ENCODE results near the gene SMIM43. TPM values are rescaled to one million over a fixed set of nuclear protein-coding genes. Genes with fewer than 3 reads are reported as not detected.

The SMIM43 gene
- total RNA-seq, 4 donors from 2014 or later: not detected

- WGBS, 2 donors: 0% methylated on average over 46 to 48 of the region's 48 CpGs
- DNase-seq (ENCODE audit: low spot score in 2 of 2): peak; percentile 88 to 98
These were observed 36.2 kb upstream of the SMIM43 start, which contains the start of gene EXOSC9 for GRCh38 chr4:121800961-121801714. EXOSC9 (plus strand) TSS chr4:121801323; CDS start chr4:121801425, 102 bp downstream.

DNA sequence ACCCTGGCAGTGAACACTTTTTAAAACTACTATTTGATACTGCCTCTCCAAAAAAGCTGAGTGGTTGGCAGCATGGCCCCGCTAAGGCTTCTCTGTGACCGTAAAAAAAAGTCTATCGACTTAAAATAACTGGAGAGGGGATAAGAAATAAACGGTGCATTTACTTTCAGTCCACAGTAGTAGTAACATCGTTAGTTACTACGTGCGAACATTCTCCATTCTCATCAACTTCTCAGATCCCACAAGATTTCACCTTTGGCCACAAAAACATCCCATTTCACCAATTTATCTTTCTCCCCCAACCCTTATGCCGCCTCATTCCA lies 35.6 kb upstream of the SMIM43 start:
- peak overlapping the region; percentile 61 for H3K4me3 ChIP-seq (ENCODE audit: low read depth, poor library complexity, severe bottlenecking)
- intact Hi-C loops (cut with DNase I; ENCODE audit: low total_unique reads): no loop called here
- no peak for DNase-seq (ENCODE audit: low spot score in 2 of 2)
- WGBS, 2 donors: 57 to 69% methylated on average over 8 of the region's 8 CpGs
- TF ChIP-seq POLR2A (IDR thresholded peaks at IDR 0.05) (no peak), CTCF (IDR thresholded peaks at IDR 0.05) (no peak)

More at GRCh38 chr4:121800961-121801714, 36.2 kb upstream of the SMIM43 start, which contains the start of gene EXOSC9:
- intact Hi-C loops (cut with DNase I; ENCODE audit: low total_unique reads): no loop called here
- H3K4me3 ChIP-seq (ENCODE audit: low read depth, poor library complexity, severe bottlenecking): peak within 1 kb of the TSS; percentile 61
- TF ChIP-seq POLR2A (IDR thresholded peaks at IDR 0.05) (peak in 1 of 2 donors; percentile 27), CTCF (IDR thresholded peaks at IDR 0.05) (no peak)

DNA sequence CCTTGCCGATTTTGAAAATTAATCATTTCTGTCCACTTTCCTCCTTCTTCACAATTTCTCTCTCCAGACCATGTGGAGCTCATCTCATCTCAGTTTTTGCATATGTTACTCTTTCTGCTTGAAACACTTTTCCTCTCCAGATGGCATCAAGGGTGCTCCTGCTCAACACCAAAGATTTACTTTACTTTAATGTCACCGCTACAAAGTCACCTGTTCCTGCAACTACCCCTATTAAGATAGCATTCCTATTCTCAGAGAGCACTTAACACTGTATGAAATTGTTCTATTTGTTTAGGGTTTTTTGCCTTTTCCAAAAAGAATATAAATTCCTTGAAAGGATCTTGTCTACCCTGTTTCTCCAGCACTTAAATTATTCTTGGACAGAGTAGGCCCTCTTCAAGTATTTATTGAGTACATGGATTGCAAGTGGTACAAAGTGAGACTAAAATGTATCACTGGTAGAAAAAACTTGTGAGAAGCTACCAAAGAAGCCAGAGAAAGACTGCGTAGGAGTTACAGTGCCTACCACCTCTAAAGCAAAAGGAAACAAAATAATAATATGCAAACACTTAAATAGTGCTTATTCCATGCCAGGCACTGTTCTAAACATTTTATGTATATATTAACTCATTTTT lies 35.0 kb upstream of the SMIM43 start:
- 83 to 89% methylated on average over 3 of the region's 3 CpGs for WGBS, 2 donors
- H3K4me3 ChIP-seq (ENCODE audit: low read depth, poor library complexity, severe bottlenecking): no peak overlapping the region
- intact Hi-C loops (cut with DNase I; ENCODE audit: low total_unique reads): no loop called here
- TF ChIP-seq POLR2A (IDR thresholded peaks at IDR 0.05) (no peak), CTCF (IDR thresholded peaks at IDR 0.05) (no peak)
- no peak for DNase-seq (ENCODE audit: low spot score in 2 of 2)

- 81 to 84% methylated on average over 2 of the region's 2 CpGs for WGBS, 2 donors
- intact Hi-C loops (cut with DNase I; ENCODE audit: low total_unique reads): no loop called here
- no peak overlapping the region for H3K4me3 ChIP-seq (ENCODE audit: low read depth, poor library complexity, severe bottlenecking)
- no peak for TF ChIP-seq POLR2A (IDR thresholded peaks at IDR 0.05)
- TF ChIP-seq CTCF (IDR thresholded peaks at IDR 0.05): no peak
- DNase-seq (ENCODE audit: low spot score in 2 of 2): no peak
These were observed 34.4 kb upstream of the SMIM43 start for GRCh38 chr4:121799208-121799823.

DNA sequence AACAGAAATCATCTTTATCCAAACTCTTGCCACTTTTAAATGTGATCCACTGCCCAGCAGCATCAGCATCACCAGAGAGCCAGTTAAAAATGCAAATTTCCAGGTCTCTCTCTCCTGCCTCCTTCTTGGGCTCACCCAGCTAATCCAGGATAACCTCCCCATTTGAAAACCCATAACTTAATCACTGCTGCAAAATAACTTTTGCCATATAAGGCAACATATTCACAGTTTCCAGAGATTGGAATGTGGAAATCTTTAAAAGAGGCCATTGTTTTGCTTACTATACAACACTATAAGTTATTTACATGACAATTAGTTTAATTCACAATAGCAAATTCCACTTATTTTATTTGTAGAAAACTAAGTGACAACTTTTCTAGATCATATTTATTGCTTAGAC lies 31.3 kb upstream of the SMIM43 start:
- DNase-seq (ENCODE audit: low spot score in 2 of 2): no peak
- no peak overlapping the region for H3K4me3 ChIP-seq (ENCODE audit: low read depth, poor library complexity, severe bottlenecking)
- TF ChIP-seq POLR2A (IDR thresholded peaks at IDR 0.05) (no peak), CTCF (IDR thresholded peaks at IDR 0.05) (no peak)
- intact Hi-C loops (cut with DNase I; ENCODE audit: low total_unique reads): no loop called here
